ENCODE data around the gene COMMD4. TPM values are rescaled to one million over a fixed set of nuclear protein-coding genes. Genes with fewer than 3 reads are reported as not detected.

COMMD4 gene
- total and polyA plus RNA-seq, 8 donors, result 38.5 to 183 (median 89.9) TPM

GRCh38 chr15:75325922-75326321 is 9.9 kb upstream of the COMMD4 start:
- no peaks in the 10 kb centered on the region for H3K27me3 ChIP-seq
- intact Hi-C loops (cut with DNase I; ENCODE audit: low total_unique reads), result no loop called here
- H3K4me1 ChIP-seq, result no peaks in the 10 kb centered on the region
- no peak overlapping the region for H3K27ac ChIP-seq
- 86 to 99% (median 87%) methylated on average over 4 of the region's 4 CpGs for WGBS, 5 donors
- H3K4me3 ChIP-seq, result no peak overlapping the region
- H3K9me3 ChIP-seq, result no peaks in the 10 kb centered on the region
- DNase-seq, result no peak
- TF ChIP-seq POLR2AphosphoS5 (IDR thresholded peaks at IDR 0.05) (no peak), POLR2A (IDR thresholded peaks at IDR 0.05) (no peak), EP300 (IDR thresholded peaks at IDR 0.05) (no peak), CTCF (IDR thresholded peaks at IDR 0.05) (no peak)
- H3K36me3 ChIP-seq, result no peaks in the 10 kb centered on the region

- Histone ChIP-seq H3K4me1 (no peaks in the 10 kb centered on the region), H3K27me3 (no peaks in the 10 kb centered on the region), H3K9me3 (no peaks in the 10 kb centered on the region), H3K4me3 (no peak overlapping the region), H3K36me3 (no peaks in the 10 kb centered on the region), H3K27ac (no peak overlapping the region)
- WGBS, 5 donors, result 68 to 81% (median 71%) methylated on average over 4 of the region's 4 CpGs
- intact Hi-C loops (cut with DNase I; ENCODE audit: low total_unique reads), result no loop called here
- DNase-seq, result no peak
- TF ChIP-seq EP300 (IDR thresholded peaks at IDR 0.05) (no peak), POLR2A (IDR thresholded peaks at IDR 0.05) (no peak), CTCF (IDR thresholded peaks at IDR 0.05) (no peak), POLR2AphosphoS5 (IDR thresholded peaks at IDR 0.05) (no peak)
Measured at GRCh38 chr15:75327005-75327404, 8.9 kb upstream of the COMMD4 start.

DNA sequence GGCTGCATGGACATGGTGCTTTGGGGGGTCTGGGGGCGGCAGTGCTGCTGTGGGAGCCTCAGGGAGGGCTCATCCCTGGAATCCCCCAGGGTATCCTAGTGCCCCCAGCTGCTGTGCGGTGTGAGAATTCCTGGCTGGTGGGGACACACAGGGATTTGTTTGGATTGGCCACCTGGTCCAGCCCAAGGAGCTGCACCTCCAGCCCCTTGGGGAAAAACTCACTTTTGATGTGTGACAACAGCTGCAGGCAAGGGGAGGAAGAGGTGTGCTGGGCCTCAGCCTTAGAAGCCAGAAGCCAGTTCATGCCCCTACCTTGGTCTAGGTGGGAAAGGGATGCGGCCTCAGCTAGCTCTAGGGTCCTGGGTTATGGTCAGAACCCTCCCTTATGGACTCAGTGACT is 8.4 kb upstream of the COMMD4 start:
- Histone ChIP-seq H3K4me1 (no peaks in the 10 kb centered on the region), H3K4me3 (no peak overlapping the region), H3K27ac (no peak overlapping the region), H3K36me3 (no peaks in the 10 kb centered on the region), H3K27me3 (no peaks in the 10 kb centered on the region), H3K9me3 (no peaks in the 10 kb centered on the region)
- TF ChIP-seq CTCF (IDR thresholded peaks at IDR 0.05), result no peak
- TF ChIP-seq POLR2AphosphoS5 (IDR thresholded peaks at IDR 0.05), result no peak
- no peak for TF ChIP-seq EP300 (IDR thresholded peaks at IDR 0.05)
- TF ChIP-seq POLR2A (IDR thresholded peaks at IDR 0.05), result no peak
- 55 to 82% (median 76%) methylated on average over 2 to 3 of the region's 3 CpGs for WGBS, 5 donors
- intact Hi-C loops (cut with DNase I; ENCODE audit: low total_unique reads), result no loop called here
- DNase-seq, result no peak

DNA sequence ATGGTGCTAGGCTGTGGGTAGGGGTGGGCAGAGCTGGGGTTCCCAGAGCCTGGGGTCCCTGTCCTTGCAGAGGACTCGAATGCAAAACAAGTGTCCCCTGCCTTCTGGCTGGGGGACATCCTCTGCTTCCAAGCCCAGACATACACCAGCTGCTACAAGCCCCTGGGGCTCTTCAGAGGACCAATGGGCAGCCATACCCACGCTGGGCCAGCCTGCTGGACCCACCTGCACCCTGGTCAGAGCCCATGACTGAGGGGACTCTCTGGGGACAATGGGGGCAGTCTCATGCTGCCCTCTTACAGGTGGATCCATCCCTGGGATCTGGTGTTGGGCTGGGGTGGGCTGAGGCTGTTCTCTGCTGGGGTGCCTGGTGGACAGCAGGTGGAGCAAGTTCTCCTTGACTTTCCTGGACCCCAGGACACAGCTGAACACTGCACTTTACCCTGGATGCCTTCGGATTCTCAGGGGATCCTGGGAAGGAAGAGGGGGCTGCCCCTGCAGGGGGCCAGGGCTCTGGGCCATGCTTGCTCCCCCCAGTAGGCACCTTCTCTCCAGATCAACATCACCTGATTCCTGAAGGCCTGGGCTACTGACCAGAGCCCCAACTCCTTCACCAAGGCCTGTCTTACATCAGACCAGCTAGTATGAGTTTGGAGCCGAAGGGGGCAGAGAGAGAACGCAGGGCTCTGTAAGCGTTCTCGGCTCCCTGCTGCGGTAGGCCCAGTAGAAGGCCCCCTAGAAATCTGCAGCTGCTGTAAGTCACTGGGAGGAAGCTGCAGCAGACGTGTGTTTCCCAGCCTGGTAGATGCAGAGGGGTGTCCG is 7.2 kb upstream of the COMMD4 start:
- no peaks in the 10 kb centered on the region for H3K27me3 ChIP-seq
- H3K36me3 ChIP-seq, result no peaks in the 10 kb centered on the region
- no peaks in the 10 kb centered on the region for H3K9me3 ChIP-seq
- 67 to 75% (median 72%) methylated on average over 8 to 10 of the region's 10 CpGs for WGBS, 5 donors
- TF ChIP-seq POLR2AphosphoS5 (IDR thresholded peaks at IDR 0.05) (no peak), POLR2A (IDR thresholded peaks at IDR 0.05) (no peak), EP300 (IDR thresholded peaks at IDR 0.05) (no peak), CTCF (IDR thresholded peaks at IDR 0.05) (no peak)
- no peak overlapping the region for H3K27ac ChIP-seq
- intact Hi-C loops (cut with DNase I; ENCODE audit: low total_unique reads), result no loop called here
- H3K4me1 ChIP-seq, result no peaks in the 10 kb centered on the region
- DNase-seq, result no peak
- no peak overlapping the region for H3K4me3 ChIP-seq

Data from stomach (tissue), 9 donors.